Ectodermal cell (in vitro differentiated cells): Measurements from ENCODE around the gene AASDH.

ENCODE experiments used
- H3K27ac ChIP-seq: 2 replicates; pipeline ENCODE4 v1.7.0; 2013; ENCODE audit warnings: mild to moderate bottlenecking, low read depth, low read length; ENCODE audit not compliant: insufficient read depth, poor library complexity, severe bottlenecking
- H3K27me3 ChIP-seq: 2 replicates; pipeline ENCODE4 v1.7.0; 2013; ENCODE audit warnings: mild to moderate bottlenecking, low read length; ENCODE audit not compliant: insufficient read depth, control insufficient read depth, poor library complexity, severe bottlenecking
- H3K36me3 ChIP-seq: one replicate; pipeline ENCODE4 v1.7.0; 2013; ENCODE audit warnings: low read length; ENCODE audit not compliant: control insufficient read depth, insufficient read depth
- H3K4me1 ChIP-seq: one replicate; pipeline ENCODE4 v1.7.0; 2013; ENCODE audit warnings: low read length; ENCODE audit not compliant: control insufficient read depth, insufficient read depth
- H3K4me3 ChIP-seq: 2 replicates; pipeline ENCODE4 v1.7.0; 2013; ENCODE audit warnings: low read depth, low read length, control low read depth; ENCODE audit not compliant: insufficient read depth
- H3K9me3 ChIP-seq: 2 replicates; pipeline ENCODE4 v1.7.0; 2013; ENCODE audit warnings: mild to moderate bottlenecking, low read length, moderate library complexity; ENCODE audit not compliant: control insufficient read depth
- WGBS, 2 experiments: methylation state at CpG; one replicate each; pipeline ENCODE4 v1.1.7; 2013; ENCODE audit warnings: missing lambda C conversion rate in 2 of 2; 5-methylcytosine and 5-hydroxymethylcytosine counted together

AASDH gene

DNA sequence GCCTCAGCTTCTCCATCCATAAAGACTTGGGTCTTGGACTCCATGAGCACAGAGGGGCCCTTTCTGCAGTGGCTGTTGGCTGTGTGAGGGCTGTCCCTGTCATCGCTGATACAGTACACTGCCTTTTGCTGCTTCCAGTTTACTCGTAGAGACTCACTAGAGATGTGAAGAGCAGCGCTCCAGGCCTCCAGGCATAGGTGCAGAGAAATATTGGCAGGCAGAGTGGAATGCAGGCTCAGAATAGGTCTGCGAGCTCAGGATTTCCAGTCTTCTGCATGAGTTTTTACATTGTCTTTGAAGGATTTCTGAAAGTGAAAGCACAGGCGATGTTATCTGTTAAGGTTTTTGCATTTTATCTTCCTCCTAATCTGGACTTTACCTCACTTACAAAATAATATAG, 97.4 kb downstream of the AASDH start:
- Histone ChIP-seq H3K36me3 (no peaks in the 10 kb centered on the region), H3K27me3 (no peaks in the 10 kb centered on the region), H3K9me3 (no peaks in the 10 kb centered on the region), H3K27ac (no peak overlapping the region), H3K4me1 (no peaks in the 10 kb centered on the region), H3K4me3 (no peak overlapping the region)
- WGBS, 2 experiments, result 93 to 95% methylated on average over 4 to 5 of the region's 5 CpGs

DNA sequence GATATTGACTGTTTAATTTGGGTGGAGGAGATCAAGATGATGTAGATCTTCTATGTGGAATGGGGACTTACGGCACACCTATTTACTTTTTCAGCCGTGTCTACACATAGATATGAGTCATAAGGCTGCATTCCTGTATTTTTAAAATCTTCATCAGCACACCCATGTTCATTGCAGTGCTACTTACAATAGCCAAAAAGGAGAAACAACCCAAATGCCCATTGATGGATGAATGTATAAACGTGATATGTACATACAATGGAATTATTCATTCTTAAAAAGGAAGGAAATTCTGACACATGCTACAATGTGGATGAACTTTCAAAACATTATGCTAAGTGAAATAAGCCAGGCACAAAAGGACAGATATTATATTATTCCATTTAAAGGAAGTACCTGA, 98.6 kb downstream of the AASDH start:
- H3K36me3 ChIP-seq, result no peaks in the 10 kb centered on the region
- WGBS, 2 experiments, result 79 to 96% methylated on average over 2 to 3 of the region's 3 CpGs

More for the DNA sequence above, 98.6 kb downstream of the AASDH start:
- no peak overlapping the region for H3K4me3 ChIP-seq
- H3K27ac ChIP-seq, result no peak overlapping the region
- H3K9me3 ChIP-seq, result no peaks in the 10 kb centered on the region
- H3K4me1 ChIP-seq, result no peaks in the 10 kb centered on the region
- no peaks in the 10 kb centered on the region for H3K27me3 ChIP-seq
